Stimulated activated naive CD4-positive, alpha-beta T cell (primary cell): ENCODE data around the gene CCDC7.
"Not testable (repeated sequence)": the region's sequence is repeated elsewhere in the genome, so short reads cannot be mapped to it uniquely, and the experiment has no call there.

Source experiments
- DNase-seq, 6 experiments: peaks; one replicate each; lab custom pipeline; 2025; lab: John Stamatoyannopoulos, UW

CCDC7 gene

DNA sequence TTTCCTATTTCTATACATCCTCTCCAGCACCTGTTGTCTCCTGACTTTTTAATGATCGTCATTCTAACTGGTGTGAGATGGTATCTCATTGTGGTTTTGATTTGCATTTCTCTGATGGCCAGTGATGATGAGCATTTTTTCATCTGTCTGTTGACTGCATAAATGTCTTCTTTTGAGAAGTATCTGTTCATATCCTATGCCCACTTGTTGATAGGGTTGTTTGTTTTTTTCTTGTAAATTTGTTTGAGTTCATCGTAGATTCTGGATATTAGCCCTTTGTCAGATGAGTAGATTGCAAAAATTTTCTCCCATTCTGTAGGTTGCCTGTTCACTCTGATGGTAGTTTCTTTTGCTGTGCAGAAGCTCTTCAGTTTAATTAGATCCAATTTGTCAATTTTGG, 253.7 kb downstream of the CCDC7 start:
- not testable (repeated sequence) for DNase-seq

DNA sequence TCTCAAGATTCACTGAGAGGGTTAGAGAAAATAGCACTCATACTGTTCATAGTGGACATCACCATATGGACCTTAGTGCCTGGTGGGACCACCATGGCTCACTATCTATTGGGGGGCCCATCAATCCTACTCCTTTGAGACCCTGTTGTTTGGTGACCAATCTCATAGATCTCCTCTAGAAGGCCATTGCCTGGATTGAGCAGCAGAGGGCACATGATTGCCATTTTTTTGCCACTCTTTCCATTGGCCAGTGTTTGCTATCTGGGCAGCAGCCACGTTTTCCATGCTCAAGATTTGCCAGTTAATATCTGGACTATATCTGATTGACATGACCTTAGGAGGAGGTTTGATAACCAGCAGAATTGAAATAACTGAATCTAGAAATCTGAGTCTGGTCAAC, 267.6 kb downstream of the CCDC7 start:
- no peak for DNase-seq

DNA sequence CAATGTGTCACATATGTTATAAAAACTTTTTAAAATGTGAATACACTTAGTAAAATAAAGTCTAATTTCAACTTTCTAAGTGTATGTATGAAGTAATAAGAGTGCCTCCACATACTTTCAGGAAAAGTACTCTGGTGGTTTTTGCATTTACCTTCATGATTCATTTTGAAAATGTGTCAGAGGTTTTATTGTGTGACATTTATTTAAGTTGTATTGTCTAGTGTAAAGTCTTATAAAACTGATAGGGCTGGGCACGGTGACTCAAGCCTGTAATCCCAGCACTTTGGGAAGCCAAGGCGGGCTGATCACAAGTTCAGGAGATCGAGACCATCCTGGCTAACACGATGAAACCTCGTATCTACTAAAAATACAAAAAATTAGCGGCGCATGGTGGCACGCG, 285.6 kb downstream of the CCDC7 start:
- DNase-seq = no peak

DNA sequence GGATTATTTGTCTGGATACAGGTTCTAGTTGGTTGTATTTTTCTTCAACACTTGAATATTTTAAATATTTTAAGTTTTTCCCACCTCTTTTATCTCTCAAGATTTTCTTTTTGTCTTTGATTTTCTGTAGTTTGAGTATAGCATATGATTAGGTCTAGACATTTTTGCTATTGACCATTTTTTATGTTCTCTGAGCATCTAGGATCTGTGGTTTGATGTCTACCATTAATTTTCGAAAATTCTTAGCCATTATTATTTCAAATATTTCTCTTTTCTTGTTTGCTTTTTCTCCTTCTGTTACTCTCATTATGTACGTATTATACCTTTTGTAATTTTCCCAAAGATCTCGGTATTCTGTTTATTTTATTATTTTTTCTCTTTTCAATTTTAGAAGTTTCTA, 293.0 kb downstream of the CCDC7 start:
- DNase-seq = no peak

DNA sequence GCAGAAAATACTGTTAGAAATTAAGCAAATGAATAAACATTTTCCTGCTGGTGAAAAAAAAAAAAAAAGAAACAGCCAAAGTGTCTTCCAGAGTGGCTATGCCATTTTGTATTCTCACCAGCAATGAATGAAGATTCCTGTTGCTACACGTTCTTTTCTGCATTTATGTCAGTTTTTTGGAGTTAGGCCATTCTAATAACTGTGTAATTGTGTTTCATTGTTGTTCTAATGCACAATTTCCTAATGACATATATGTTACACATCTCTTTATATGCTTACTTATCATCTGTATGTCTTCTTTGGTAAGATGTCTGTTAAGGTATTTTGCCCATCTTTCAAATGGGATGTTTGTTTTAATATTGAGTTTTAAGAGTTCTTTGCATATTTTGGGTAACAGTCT, 298.4 kb downstream of the CCDC7 start:
- DNase-seq = no peak

DNA sequence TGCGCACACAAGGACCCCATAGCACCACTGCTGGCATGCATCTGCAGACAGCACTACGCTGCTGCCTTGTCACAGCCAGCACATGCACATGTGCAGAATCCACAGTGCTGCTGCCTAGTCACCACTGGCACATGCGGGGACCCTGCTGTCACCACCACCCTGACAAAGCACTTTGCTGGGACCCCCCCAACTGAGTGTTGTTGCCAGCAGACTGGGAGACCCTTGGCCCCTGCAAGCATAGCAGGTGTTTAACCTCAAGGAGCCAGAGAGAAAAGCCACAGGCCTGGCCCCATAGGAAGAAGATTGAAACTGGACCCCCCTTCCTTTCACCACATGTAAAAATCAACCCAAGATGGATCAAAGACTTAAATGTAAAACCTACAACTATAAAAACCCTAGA, 300.9 kb downstream of the CCDC7 start:
- no peak for DNase-seq

DNA sequence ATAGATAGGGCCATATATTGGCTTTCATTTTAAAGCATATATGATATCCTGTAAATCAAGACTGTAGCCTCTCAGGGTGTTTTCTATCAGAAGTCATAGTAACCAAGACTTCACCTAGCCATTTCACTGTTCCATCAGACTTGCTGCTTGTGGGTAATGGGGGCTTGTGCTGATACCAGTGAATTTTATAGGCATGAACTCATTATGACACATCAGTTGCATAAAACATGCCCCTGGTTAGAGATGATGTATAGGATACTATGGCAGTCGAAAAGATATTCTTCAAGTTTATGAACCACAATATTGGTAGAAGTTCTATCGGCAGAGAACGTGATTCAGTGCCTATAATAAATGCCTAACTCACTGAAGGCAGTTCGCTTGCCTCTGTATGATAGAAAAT, 305.6 kb downstream of the CCDC7 start:
- no peak for DNase-seq

DNA sequence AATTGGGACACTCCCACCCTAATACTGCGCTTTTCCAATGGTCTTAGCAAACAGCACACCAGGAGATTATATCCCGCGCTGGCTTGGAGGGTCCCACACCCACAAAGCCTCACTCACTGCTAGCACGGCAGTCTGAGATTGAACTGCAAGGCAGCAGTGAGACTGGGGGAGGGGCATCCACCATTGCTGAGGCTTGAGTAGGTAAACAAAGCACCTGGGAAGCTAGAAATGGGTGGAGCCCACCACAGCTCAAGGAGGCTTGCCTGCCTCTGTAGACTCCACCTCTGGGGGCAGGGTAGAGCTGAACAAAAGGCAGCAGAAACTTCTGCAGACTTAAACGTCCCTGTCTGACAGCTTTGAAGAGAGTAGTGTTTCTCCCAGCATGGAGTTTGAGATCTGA, 309.0 kb downstream of the CCDC7 start:
- not testable (repeated sequence) for DNase-seq

DNA sequence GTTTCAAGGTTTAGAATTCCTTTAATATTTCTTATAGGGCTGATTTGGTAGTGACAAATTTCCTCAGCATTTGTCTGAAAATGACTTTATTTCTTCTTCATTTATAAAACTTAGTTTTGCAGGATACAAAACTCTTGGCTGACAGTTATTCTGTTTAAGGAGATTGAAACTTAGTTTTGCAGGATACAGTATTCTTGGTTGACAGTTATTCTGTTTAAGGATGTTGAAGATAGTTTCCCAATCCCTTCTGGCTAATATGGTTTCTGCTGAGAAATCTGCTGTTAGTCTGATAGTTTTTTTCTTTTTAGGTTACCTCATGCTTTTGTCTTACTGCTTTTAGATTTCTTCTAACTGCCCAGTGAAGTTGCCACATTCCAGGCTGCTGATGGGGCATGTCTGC, 325.3 kb downstream of the CCDC7 start:
- DNase-seq = no peak

DNA sequence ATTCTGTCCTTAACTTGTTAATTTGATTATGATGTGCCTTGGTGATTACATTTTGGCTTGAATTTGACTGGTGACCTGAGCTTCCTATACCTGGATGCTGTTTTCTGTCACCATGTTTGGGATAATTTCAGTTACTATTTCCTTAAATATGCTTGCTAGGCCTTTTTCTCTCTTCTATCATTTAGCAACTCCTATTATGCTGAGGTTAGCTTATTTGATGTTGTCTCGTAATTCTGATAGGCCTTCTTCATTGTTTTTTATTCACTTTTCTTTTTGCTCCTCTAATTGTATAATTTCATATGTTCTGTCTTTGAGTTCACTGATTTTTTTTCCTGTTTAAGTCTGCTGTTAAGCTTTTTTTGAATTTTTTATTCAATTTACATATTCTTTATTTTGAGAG, 327.2 kb downstream of the CCDC7 start:
- DNase-seq = no peak

DNA sequence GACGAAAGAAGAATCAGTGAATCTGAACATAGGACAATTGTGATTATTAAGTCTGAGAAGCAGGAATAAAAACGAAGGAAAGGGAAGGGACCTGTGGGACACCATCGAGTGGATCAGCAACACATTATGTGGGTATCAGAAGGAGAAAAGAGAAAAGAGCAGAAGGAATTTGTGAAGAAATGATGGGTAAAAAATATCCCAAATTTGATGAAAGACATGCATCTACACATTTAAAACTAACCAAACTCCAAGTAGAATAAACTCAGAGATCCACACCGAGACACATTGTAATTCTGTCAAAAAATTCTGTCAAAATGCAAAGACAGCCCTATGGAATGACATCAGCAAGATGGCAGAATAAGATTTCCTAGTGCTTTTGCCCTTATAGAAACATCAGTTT, 341.0 kb downstream of the CCDC7 start:
- no peak for DNase-seq

DNA sequence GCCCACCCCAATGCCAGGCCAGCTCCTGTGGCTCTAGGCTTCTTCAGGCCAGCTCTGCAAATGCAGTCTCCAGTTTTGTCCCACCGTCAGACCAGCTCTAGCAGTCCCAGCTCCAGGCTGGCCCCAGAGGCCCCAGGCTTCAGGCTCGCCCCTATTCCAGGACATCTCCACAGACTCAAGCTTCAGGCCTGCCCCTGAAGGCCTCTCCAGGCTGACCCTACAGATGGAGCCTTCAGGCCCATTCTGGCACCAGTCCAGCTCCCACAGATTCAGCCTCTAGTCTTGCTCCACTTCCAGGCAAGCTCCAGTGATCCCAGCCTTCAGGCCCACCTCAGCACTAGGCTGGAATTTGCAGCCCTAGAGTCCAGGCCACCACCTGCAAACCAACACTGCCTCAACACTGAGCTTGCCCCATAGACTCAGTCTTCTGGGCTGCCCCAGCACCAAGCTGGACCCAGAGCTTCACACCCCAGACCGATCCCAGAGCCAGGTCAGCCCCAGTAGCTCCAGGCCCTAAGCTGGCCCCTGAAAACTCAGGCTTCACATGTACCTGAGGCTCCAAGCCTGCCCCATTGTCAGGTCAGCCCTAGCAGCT, 341.8 kb downstream of the CCDC7 start:
- no peak for DNase-seq

DNA sequence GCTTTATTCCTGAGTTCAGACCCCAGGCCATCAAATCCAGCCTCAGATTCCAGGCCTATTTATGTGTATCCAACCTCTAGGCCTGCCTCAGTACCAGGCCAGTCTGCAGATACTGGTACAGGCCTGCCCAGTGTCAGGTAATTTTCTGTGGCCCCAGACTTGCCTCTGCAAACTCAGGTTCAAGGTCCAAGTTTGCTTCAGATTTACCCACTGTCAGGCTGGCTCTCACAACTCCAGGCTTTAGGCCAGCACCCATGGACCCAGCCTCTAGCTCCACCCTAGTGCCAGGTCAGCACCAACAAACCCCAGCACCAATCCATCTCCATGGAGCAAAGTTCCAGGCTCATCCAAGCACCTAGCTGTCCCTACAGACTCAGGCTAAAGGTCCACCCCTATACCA, 342.4 kb downstream of the CCDC7 start:
- DNase-seq = no peak

DNA sequence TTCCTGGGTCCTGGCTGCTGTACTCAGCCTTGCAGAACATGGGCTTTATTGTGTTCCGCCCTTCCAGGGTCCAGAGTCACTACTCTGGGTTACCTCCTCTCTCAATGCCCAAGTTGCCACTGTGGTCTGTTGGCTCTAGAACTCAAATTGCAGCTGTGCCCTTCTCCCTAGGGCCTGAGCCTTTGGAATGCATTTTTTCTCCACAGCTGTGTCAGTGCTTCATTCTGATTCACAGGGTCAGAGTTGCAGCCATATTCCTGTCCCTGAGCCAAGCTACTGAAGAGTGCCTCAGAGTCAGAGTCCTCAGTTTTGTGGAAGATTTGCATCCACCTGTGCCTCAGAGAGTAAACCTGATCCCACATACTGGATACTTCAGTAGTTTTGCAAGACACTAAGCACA, 344.5 kb downstream of the CCDC7 start:
- DNase-seq = no peak

DNA sequence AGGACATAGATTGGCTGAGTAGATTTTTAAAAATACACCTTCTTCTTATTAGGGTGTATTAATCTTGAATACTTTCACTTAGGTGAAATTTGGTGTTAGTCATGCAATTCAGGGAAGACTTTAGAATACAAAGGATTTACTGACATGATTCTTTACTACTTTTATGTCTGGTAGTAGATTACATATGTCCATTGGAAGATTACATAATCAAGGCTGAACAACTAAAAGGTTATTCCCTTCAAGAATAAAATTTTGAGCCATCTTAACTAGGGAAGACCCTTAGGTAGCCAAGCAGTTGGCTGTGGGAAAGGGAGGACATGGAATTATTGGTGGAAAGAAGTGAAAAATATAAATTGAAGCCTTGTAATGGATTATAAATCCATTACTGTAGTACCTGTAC, 347.1 kb downstream of the CCDC7 start:
- no peak for DNase-seq

DNA sequence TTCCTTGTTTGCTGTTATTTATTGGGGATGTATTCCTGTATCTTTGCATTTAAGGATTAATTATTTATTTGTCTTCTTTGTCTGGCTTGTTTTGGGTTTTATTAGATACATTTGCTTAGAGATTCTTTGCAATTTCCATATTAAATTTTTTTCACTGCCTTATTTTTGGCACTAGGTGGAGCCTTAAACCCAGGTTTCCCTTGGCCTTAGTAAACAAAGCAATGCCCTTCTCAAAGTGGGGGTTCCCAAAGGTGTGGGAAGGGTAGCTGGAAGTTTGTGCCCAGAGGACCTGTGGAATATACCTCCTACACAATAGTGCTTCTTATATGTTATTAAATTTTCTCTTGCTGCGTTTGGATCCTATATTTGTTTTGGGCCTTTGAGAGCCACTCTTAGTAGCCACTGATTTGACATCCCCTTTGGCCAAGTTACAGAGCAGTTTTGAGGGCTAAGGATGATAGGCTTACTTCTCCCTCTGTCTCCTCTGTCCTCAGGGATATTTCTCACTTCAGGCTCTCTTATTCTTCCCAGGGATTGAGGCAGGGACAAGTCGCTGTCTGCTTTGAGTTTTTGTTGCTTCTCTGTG, 349.8 kb downstream of the CCDC7 start:
- peak in 2 of 6 experiments; percentile 28 to 42 for DNase-seq

DNA sequence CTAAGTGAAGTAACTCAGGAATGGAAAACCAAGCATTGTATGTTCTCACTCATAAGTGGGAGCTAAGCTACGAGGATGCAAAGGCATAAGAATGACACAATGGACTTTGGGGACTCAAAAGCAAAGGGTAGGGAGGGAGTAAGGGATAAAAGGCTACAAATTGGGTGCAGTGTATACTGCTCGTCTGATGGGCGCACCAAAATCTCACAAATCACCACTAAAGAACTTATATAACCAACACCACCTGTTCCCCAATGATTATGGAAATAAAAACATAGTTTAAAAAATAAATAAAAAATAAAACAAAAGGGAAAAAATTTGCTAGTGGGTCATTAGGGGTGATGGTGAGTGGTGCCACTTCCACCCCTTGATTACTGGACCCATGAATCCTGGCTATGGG, 351.5 kb downstream of the CCDC7 start:
- not testable (repeated sequence) for DNase-seq

DNA sequence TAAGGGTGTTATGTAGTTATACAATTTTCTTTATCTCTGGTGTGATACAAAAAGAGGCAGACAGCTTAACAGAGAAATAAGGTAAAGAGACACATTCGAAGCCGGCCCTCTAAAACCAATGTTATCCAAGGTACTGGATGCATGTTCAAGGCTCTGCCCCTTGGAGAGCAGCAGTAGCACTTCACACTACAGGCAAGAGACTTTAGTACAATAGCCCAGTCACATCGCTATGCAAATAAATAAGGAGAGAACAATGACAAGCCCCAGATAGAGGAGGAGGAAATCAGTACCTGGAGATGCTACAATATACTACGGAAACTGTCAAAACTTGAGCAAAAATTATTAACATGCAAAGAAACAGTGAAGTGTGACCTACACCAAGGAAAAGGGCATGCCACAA, 401.0 kb downstream of the CCDC7 start:
- no peak for DNase-seq

DNA sequence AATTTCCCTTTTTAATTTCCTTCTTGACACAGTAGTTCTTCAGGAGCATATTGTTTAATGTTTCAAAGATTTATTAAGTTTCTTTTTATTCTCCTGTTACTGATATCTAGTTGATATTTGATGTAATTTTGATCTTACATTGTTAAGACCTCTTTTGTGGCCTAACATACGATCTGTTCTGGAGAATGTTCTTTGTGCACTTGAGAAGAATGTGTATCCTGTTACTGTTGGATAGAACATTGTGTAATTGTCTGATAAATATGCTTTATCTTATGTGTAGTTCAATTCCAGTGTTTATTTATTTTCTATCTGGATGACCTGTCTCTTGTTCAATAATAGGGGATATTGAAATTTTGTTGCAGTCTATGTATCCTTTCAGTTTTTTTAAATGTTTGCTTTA, 405.4 kb downstream of the CCDC7 start:
- no peak for DNase-seq

DNA sequence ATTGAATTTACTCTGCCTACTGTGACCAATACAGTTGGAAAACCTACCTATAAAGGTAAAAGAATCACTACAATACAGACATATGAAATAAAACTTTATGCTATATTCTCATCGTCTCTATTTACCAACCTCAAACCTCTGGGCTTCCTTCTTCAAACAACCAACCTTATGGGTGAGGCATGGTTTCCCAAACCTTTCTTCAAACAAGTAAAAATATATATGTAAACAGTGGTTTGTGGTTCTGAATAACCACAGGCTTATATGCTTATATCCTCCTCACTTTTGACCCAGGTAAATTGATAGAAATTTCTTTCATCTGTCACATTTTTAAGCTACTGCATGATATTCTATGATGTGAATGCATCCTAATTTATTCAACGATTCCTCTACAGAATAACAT, 408.5 kb downstream of the CCDC7 start:
- no peak for DNase-seq

DNA sequence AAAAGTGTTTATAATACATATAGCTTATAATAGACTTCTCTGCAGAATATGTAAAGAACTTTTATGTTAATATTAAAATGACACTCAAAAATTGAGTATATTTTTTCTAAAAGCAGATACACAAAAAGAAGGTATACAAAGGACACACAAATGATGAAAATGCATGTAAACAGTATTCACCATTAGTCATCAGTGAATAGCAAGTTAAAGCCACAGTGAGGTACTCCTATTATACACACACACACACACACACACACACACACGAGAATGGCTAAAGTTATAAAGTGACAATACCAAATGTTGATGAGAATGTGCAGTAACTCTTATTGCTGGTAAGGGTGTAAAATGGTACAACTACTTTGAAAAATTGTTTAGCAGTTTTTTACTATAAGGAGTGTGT, 419.2 kb downstream of the CCDC7 start:
- no peak for DNase-seq

DNA sequence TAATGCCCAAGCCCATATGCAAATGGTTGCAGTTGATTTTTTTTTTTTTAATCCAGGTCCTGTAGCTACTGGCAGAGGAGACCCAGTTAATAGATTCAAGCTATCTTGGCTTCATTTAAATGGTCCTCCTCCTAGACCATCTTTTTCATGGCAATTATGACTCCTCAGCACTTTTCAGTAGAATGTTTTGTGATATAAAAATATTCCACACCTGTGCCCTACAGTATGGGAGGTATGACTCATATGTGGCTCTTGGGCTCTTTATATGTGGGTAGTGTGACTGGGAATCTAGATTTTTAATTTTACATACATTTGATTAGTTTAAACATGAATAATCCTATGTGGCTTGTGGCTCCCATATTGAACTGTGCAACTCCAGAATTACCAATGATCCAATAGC, 432.0 kb downstream of the CCDC7 start:
- no peak for DNase-seq

DNA sequence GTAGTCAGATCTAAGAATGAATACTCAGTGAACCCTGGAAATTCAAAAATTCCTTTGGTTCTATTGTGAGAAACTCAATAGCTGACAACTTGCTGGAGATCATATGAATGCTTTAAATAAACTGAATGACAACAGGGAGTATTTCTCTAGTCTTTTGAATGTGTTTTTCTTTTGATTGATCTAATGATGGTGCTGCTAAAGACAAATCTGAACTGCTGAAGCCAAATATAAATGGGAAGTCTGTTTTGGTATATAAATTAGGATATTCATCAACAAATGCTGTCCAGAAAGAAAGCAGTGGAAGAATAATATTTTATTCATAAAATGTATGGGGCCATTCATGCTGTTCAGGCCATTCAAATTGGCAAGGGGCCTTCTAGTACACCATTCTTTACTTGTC, 432.7 kb downstream of the CCDC7 start:
- no peak for DNase-seq

DNA sequence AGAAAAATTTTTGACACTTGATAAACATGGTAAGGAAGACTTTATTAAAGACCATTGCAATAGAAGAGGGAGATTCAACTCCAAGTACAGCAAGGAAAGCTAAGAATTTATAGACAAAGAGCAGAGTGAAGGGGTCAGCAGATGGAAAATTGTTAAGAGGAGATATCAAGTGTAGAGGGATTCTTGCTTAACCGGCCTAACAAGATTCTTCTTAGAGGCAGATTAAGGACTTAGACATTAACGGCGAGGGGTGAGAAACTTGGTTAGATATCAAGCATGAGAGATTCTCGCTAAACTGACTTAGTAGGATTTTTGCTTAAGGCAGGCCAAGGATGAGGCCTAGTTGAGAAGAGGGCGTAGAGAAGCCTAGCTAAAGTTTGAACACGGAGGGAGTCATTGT, 436.1 kb downstream of the CCDC7 start:
- no peak for DNase-seq

DNA sequence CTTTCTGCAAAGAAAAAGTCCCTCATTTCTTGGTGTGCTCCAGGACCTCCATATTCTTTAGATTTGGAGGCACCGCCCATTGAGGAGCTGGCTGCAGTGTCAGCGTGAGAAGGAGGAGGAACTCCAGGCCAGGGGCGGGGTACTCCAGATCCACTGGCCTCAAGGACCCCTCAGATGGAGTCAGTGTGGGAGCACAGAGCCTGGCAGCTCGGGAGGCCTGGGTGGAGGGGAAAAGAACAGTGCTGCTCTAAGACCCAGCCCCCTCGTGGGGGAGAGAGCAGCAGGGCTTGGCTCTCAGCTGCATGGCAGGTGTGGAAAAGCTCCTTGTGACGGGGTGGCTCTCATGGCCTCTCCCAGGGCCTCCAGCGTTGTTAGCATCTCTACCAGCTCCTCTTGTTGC, 441.5 kb downstream of the CCDC7 start:
- DNase-seq = no peak
